Erythroblast (primary cell): Measurements from ENCODE around the gene RSPRY1.

Experiments used
- GATA1 ChIP-seq: IDR thresholded peaks from 2 replicates; pipeline ENCODE4 v1.6.1; 2011; ENCODE audit warnings: low read depth, mild to moderate bottlenecking, control low read depth, low read length, moderate library complexity
- POLR2A ChIP-seq: IDR thresholded peaks from 2 replicates; pipeline ENCODE4 v1.6.1; 2011; ENCODE audit warnings: mild to moderate bottlenecking, low read length

DNA sequence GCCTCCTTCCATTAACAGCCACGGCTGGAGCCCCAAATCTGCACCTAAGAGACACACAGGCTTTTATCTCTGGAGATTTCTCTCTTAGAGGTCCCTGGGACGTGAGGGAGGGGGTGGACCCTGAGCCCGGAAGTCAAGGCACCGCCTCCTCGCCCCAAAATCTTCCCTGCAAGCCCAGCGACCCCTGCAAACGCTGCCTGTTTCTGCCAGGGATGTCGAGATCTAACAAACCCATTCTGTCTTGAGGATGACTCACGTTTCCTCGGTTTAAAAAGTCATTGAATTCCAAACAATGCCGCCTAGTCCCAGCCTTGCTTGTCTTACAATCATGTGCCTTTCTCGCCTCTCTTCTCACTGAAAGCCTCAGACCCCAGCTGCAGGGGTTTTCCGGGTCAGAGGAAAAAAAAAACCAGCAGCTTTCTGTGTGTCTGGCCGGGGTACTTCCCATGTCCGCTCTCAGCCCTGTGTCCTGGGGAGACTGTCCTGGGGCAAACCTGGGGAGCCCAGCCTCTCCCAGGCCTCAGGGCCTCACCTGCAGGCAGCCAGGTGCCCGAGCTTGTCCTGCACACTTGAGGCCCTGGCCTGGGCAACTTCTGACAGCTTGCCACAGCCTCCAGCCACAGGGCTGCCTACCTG is 74.3 kb downstream of the RSPRY1 start:
- TF ChIP-seq POLR2A (no peak), GATA1 (no peak)
